ENCODE data around the gene LPCAT3. TPM values are rescaled to one million over a fixed set of nuclear protein-coding genes. Genes with fewer than 3 reads are reported as not detected.
A peak's percentile ranks its signal among the peaks of the same experiment; 100 is the strongest.

The LPCAT3 gene
- total RNA-seq, 1 donor from 2014 or later, result 6.5 TPM

DNA sequence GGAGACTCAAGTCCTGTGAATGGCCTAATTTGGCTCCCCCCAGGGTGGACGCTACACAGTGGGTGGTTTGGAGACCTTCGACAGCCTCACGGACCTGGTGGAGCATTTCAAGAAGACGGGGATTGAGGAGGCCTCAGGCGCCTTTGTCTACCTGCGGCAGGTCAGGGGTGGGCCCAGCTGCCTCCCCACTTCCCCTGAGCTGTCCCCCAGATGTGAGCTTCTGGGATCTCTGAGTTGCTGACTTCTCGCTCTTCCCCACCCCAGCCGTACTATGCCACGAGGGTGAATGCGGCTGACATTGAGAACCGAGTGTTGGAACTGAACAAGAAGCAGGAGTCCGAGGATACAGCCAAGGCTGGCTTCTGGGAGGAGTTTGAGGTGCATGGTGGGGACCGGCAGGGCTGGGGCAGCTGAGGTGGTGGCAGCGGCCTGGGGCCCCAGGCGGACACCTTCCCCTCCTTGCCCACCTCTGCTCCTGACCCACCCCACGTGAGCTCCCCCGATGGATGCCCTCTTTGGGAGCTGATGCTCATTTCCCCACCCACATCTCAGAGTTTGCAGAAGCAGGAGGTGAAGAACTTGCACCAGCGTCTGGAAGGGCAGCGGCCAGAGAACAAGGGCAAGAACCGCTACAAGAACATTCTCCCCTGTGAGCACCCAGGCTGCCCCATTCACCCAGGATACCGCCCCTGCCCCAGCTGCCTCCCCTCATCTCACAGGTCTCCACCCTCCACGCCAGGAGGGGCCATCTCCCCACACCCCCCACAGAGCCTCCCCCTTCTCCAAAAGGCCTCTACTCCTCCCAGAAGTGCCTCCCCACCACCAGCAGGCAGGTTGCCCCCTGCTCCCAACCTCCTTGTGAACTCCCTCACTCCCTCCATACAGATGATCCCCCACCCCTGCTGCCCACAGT is 62.9 kb downstream of the LPCAT3 start:
- FAIRE-seq, result no peak
- DNase-seq (ENCODE audit: low spot score in 2 of 2), result no peak

DNA sequence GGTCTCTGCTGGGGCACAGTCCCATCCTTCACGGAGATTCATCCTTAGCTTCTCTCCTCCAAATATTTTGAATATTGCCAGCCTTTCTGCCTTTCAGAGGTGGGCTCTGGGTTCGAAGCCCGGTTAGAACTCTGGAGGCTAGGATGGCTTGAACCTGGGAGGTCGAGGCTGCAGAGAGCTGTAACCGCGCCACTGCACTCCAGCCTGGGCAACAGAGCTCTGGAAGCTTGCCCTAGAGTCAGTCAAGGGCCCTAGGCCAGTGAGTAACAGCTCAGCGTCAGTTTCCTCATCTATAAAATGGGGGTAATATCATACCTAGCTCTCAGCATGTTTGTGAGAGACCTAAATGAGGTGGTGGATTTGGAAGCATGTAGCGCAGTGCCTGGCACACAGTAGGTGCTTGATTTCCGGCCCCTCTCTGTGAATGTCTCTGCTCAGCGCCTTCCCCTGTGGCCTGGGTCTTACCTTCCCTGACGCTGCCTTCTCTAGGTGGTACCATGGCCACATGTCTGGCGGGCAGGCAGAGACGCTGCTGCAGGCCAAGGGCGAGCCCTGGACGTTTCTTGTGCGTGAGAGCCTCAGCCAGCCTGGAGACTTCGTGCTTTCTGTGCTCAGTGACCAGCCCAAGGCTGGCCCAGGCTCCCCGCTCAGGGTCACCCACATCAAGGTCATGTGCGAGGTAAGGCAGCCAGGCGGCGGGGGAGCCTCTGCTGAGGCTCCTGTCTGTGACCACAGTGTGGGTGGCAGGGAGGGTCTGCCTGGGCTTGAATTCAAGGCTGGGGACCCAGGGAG is 63.8 kb downstream of the LPCAT3 start:
- DNase-seq (ENCODE audit: low spot score in 2 of 2) (no peak), FAIRE-seq (no peak)

DNA sequence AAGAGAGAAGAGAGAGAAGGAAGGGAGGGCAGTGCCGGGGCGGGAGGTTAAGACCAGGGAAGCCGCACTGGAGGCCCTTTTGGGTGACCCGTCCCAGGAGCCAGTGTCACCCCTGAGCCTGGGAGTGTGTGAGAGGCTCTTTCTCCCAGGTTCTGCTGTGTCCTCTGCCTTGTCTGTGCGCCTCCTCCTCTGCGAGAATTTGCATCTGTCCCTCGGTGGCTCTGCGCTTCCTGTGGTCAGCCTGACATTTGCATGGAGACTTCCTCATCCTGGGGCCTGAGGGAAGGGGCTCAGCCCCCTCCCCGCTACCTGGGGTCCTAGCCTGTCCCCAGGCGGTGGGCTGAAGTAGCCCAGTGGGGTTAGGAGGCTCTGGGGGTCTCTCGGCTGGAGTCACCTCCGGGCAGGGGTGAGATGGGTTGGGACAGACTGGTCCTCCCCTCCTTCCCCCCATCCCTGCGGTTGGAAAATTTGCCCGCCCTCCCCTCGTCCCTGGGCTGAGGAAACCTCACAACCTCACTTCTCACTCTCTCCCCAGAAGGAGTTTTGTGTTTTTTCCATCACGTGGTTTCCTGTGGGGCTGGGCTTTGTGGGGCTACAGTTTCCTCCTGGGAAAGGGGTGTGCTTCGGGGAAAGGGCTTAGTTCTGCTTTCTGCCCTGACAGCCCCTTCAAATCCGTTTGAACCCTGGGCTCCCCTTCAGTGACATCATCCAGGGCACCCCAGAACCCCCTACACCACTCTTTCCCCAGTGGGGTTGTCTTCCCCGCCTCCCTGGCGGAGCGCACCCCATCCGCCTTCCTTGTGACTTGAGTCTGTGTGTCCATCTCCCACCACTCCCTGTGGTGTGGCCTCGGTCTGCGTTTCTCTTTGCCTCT is 64.6 kb downstream of the LPCAT3 start:
- DNase-seq (ENCODE audit: low spot score in 2 of 2) (no peak), FAIRE-seq (no peak)

DNA sequence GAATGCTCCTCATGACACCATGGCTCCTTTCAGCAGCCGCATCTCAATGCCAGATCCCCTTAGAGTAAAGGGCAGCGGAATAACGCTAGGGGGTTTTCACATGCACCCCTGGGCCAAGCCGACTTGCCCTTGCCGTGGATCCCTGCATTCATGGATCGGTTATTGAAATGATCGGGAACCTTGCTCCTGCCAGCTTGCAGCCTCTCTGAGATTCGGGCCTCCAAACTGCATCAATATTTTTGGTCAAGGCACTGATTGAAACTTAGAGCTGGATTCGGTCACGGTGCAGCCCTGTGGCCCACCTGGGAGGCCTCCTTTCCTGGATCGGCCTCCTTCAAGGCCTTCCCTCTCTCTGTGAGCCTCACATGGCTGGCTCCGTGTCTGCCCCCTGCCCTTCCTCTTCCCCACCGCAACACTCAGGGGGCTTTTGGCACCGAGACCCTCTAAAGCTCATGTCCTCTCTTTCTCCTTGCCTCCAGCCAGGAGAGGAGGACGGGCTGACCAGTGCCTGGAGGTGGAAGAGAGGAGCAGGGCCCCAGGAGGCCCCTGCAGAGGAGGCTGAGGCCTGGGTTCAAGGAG is 65.3 kb downstream of the LPCAT3 start:
- no peak for FAIRE-seq
- DNase-seq (ENCODE audit: low spot score in 2 of 2), result no peak

DNA sequence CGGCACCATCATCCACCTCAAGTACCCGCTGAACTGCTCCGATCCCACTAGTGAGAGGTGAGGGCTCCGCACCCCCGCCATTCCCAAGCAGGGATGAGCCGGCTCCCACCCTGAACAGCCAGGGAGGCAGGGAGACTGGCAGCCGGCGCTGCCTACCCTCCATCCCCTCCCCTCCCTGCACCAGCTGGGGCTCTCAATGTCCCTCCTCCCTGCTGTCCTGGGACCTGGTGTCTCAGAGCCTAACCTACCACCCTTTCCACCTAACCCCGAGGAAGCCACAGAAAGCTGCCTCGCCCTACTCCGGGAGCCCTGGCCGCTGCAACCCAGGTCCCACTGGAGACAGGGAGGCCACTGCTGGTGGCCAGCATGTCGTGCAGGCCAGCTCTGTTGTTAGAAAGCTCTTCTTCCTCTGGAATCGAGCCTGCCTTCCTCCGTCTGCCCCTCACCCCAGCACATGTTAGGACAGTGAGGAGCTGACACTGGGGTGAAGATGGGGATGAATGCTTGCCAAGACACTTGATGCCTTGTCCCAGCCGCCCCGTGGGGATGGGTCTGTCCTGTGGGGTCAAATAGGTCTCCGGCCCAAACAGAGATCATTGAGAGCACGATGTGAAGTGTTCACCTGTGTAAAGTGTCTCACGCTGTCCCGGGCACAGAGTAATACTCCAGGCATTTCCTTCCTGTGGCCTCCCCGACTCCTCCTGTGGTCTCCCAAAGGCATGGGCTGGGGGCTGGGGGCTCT is 66.0 kb downstream of the LPCAT3 start:
- no peak for DNase-seq (ENCODE audit: low spot score in 2 of 2)
- no peak for FAIRE-seq

DNA sequence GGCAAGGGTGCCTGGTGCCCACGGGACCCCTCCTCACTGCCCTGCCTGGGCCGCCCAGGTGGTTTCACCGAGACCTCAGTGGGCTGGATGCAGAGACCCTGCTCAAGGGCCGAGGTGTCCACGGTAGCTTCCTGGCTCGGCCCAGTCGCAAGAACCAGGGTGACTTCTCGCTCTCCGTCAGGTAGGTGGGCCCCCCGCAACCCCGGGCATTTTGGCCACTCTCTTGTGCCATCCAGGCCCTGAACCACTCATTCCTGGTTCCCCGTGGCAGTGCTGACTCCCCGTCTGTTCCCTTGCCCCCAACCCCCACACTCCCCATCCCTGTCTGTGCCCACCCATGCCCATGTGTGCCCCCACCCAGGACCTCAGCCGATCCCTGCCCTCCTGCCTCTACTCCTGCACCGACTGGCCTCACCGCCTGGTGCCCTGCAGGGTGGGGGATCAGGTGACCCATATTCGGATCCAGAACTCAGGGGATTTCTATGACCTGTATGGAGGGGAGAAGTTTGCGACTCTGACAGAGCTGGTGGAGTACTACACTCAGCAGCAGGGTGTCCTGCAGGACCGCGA is 66.6 kb downstream of the LPCAT3 start:
- FAIRE-seq (no peak), DNase-seq (ENCODE audit: low spot score in 2 of 2) (no peak)

DNA sequence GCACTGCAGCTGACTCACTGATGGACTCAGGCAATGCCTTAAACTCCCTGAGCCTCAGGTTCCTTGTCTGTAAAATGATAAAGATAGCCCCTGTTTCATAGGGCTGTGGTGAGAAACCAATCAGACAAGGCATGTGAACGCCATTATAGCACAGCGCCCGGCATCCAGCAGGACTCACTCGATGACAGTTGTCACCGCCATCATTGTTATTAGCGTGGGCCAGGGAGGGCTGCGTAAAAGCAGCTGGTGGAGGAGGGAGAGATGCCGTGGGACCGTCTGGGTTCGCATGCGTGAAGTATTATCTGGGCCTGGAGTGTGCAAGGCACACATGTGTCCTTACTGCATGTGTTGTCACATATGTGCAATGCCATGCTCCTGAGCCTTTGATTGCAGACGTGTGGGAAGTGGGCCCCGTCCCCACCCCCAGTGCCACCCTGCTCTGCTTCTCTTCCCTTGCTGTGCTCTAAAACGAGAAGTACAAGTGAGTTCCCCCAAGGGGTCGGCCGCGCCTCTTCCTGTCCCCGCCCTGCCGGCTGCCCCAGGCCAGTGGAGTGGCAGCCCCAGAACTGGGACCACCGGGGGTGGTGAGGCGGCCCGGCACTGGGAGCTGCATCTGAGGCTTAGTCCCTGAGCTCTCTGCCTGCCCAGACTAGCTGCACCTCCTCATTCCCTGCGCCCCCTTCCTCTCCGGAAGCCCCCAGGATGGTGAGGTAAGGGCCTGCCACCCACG is 67.3 kb downstream of the LPCAT3 start, which contains the start of gene PTPN6:
Gene PTPN6, plus strand, starts transcription at position 546 of the 730 bp plus-strand sequence. Its CDS starts 157 bp downstream, at position 703.
- FAIRE-seq (no peak), DNase-seq (ENCODE audit: low spot score in 2 of 2) (no peak)

DNA sequence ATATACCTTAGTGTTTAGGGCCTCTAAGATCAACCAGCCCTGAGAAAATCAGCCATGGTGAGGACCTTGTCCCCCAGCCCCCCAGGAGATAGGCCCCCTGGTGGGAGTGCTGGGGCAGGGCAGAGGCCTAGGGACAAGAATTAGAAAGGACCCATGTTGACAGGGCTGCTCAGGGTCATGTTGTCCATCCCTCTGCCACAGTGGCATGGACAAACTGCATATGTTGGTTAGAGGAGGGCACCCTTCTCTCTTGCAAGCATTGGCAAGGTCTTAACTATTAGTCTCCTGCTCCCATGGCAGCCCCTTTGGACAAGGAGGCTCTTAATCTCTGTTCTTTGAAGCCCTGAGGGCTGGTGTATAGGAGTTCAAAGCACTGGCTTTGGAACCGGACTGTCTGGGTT is 67.9 kb downstream of the LPCAT3 start:
- DNase-seq (ENCODE audit: low spot score in 2 of 2) (no peak), FAIRE-seq (no peak)

DNA sequence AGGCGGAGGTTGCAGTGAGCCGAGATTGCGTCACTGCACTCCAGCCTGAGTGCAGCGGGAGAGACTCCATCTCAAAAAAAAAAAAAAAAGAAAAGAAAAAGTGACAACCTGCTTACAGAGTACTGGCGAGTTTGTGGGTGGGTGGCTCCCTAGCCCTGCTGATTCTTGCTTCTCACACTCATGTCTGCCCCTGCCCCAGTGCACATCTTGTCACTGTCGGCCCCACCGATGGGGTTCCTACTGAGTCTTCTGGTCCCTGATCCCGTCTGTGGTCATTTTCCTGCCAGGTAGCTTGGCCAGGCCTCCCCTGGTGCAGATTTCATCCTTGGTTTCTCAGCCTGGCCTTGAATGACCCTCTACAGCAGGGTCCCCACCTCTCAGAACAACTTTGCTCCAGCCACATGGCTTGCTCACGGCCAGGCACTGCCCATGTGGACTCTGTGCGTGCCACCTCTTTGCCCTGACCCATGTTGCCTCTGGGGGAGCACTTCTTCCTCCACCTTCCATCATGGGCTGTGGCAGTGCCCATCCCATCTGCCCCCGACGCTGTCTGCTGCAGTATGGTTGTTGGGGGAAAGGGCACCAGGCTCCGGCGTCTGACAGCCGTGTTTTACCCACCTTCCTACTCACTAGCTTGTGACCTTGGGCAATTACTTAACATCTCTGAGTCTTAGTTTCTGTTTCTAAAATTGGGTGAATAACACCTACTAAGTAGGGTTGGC is 69.2 kb downstream of the LPCAT3 start:
- no peak for DNase-seq (ENCODE audit: low spot score in 2 of 2)
- no peak for FAIRE-seq

DNA sequence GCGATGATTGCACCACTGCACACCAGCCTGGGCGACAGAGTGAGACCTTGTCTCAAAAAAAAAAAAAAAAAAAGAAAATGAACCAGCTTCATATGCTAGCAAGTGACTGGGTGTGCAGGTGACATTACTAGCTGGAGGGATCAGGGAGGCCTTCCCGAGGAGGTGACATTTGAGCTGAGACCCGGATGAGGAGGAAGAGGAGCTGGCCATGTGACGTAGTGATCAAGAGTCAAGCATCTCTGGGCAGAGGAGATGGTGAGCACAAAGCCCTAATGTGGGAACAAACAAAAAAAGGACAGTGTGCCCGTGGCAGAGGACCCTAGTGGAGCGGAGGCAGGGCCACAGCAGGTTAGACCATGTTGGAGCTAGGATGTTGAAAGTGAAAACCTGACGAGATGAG is 70.7 kb downstream of the LPCAT3 start:
- FAIRE-seq (no peak), DNase-seq (ENCODE audit: low spot score in 2 of 2) (no peak)

DNA sequence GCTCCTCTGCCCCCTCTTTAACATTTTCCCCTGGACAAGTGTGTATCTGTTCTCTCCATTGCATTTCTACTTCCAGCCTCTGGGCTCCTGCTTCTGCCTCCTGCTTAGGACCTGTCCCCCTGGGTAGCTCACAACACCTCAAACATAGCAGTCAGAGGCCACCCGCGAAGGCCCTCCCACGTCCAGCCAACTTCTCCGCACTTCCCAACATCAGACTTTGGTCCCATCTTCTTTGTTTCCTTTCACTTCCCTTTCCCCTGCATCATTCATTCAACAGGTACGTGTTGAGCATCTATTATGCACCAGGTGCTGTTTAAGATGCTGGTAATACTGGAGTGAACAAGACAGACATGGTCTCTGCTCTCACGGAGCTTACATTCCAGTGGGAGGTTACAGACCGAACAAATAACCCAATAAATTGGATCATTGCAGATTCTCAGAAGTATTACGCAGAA is 71.3 kb downstream of the LPCAT3 start:
- FAIRE-seq (no peak), DNase-seq (ENCODE audit: low spot score in 2 of 2) (no peak)

DNA sequence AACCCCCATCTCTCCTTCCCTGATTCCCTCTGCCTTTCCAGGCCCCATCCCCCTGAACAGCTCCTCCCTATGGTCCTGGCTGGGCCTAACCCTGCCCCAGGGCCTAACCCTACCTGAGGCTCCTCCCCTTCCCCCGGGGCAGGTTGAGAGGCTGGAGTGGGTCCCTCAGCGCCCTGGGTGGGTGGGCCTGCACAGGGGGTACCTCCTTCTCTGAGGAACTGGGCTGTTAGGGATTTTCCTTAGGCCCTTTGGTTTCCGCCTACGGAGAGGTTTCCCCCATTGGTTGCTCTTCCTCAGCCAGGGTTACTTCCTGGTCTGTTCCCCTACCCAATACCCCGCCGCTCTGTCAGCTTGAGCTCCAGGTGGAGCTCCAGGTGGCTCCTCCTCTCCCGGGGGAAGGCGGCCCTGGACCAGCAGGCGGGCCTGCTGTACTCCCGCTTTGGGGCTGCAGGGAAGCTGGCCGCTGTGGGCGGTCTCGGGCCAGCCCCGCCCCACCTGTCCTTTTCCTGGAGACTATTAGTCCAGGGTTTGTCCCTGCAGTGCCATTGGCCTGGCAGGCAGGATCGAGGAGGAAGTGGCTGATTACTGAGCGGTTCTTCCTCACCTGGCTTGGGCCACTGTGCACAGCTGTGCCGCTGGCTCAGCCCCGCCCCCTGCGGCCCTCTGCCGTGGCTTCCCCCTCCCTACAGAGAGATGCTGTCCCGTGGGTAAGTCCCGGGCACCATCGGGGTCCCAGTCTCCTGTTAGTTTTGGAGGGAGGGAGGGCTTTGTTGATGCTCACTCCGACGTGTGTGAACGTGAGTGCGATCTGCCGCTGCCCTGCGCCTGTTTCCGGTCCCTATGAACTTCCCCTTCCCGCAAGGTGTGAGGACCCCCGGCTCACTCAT is 72.0 kb downstream of the LPCAT3 start:
- DNase-seq (ENCODE audit: low spot score in 2 of 2) (no peak), FAIRE-seq (no peak)

DNA sequence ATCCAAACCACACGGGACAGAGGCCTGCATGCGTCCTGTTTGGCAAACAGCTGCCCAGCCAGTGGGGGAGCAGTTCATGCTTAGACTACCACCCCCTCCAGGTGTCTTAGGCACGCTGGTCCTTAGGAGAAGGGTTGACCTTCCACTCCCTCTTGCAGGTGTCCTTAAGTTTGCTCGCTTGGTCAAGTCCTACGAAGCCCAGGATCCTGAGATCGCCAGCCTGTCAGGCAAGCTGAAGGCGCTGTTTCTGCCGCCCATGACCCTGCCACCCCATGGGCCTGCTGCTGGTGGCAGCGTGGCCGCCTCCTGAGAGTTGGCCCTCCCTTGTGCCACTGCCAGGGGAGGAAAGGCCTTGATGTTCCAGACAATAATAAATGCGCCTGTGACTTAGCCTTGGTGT is 72.7 kb downstream of the LPCAT3 start:
- FAIRE-seq, result no peak
- DNase-seq (ENCODE audit: low spot score in 2 of 2), result no peak

DNA sequence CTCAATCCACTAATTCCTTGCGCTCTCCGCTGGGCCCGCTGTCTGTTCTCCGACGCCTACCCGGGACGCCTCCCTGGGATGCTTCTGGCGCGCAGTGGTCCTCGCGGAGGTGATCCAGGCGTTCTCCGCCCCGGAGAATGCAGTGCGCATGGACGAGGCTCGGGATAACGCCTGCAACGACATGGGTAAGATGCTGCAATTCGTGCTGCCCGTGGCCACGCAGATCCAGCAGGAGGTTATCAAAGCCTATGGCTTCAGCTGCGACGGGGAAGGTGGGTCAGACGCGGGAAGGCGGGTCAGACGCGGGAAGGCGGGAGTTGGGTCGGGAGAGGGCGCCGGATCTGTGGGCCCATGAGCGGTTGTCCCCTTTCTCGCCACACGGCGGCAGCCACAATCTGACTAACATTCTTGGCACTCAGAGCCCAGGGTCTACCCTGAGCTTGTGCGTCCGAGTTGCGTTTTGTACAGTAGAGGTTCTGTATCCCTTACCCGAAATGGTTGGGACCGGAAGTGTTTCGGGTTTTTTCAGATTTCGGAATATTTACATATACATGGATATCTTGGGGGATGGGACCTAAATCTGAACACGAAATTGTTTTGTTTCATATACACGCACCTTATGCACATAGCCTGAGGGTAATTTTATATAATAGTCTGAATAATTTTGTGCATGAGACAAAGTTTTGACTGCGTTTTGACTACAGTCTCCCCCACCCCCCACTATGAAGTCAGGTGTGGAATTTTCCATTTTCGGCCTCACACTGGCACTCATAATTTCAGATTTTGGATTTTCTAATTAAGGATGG is 73.7 kb downstream of the LPCAT3 start:
- DNase-seq (ENCODE audit: low spot score in 2 of 2) (peak; percentile 85 to 89), FAIRE-seq (no peak)

DNA sequence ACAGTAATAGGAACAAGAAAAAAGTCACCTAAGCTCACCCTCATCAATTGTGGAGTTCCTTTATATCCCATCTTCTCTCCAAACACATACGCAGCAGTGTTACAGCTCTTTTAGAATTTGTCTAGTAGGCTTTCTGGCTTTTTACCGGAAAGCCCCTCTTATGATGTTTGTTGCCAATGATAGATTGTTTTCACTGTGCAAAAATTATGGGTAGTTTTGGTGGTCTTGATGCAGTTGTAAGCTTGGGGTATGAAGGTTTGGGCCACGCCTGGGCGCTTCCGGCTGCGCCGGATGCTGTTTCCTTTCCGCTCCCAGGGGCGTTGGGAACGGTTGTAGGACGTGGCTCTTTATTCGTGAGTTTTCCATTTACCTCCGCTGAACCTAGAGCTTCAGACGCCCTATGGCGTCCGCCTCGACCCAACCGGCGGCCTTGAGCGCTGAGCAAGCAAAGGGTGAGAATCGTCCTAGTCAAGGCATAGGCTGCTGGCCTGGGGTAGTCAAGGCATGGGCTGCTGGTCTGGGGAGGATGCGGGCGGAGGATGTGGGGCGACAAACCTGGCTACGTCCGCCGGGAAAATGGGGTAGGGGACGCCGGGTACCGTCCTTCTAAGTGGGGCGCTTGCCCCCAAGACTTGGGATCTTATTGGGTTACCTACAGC is 74.4 kb downstream of the LPCAT3 start, which contains the start of the genes C12orf57 and RNU7-1:
Gene C12orf57, plus strand, starts transcription at position 301 of the 659 bp plus-strand sequence. Its CDS starts 100 bp downstream, at position 401.
Gene RNU7-1, plus strand, starts transcription at position 95 of the 659 bp plus-strand sequence.
- FAIRE-seq, result no peak
- DNase-seq (ENCODE audit: low spot score in 2 of 2), result peak; percentile 77 to 80

Data from frontal cortex (tissue), 4 donors.